DMS53 (cell line): ENCODE measurements around the gene GPRC6A.
A peak's percentile ranks its signal among the peaks of the same experiment; 100 is the strongest.
"Not testable (repeated sequence)": the region's sequence is repeated elsewhere in the genome, so short reads cannot be mapped to it uniquely, and the experiment has no call there.

Experiments used
- DNase-seq: peaks from one replicate; lab custom pipeline; 2025; lab: John Stamatoyannopoulos, UW

The GPRC6A gene, protein sequence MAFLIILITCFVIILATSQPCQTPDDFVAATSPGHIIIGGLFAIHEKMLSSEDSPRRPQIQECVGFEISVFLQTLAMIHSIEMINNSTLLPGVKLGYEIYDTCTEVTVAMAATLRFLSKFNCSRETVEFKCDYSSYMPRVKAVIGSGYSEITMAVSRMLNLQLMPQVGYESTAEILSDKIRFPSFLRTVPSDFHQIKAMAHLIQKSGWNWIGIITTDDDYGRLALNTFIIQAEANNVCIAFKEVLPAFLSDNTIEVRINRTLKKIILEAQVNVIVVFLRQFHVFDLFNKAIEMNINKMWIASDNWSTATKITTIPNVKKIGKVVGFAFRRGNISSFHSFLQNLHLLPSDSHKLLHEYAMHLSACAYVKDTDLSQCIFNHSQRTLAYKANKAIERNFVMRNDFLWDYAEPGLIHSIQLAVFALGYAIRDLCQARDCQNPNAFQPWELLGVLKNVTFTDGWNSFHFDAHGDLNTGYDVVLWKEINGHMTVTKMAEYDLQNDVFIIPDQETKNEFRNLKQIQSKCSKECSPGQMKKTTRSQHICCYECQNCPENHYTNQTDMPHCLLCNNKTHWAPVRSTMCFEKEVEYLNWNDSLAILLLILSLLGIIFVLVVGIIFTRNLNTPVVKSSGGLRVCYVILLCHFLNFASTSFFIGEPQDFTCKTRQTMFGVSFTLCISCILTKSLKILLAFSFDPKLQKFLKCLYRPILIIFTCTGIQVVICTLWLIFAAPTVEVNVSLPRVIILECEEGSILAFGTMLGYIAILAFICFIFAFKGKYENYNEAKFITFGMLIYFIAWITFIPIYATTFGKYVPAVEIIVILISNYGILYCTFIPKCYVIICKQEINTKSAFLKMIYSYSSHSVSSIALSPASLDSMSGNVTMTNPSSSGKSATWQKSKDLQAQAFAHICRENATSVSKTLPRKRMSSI

DNA sequence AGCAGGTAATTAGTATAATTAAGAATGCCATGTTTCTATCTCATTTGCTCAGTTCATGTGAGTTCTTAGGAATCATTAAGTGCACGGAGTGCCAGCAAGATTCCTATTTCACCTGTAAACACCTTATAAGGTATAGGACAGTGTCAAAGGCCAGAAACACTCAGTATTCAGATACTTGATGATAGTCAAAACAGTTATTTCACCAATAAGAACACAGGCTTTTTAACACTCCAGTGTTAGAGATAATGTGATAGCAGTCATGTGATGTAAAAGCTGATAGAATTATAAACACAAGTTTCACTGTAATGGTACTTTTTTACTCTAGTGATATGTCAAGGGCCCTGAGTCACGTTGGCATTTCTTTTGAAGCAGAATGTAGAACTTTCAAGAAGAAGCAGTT, at the start of gene GPRC6A:
Gene GPRC6A (minus strand): TSS at position 101 of the 400 bp plus-strand sequence. CDS start 70 bp downstream, at position 31.
- DNase-seq: no peak

DNA sequence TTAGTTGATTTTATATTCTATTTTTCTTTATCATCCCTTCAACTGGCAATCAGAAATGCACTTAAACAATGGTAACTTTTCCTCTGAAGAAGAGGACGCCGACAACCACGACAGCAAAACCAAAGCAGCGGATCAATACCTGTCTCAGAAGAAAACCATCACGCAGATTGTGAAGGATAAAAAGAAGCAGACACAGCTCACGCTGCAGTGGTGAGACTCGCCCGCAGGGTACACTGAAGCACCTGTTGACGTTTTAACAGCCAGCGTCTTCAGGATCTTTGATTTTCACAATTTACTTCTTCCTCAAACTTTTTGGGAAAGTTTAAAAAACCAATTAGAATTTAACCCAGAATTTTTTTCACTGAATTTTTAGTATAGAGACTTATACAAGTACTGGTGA, 48.9 kb upstream of the GPRC6A start:
- peak; percentile 26 for DNase-seq

DNA sequence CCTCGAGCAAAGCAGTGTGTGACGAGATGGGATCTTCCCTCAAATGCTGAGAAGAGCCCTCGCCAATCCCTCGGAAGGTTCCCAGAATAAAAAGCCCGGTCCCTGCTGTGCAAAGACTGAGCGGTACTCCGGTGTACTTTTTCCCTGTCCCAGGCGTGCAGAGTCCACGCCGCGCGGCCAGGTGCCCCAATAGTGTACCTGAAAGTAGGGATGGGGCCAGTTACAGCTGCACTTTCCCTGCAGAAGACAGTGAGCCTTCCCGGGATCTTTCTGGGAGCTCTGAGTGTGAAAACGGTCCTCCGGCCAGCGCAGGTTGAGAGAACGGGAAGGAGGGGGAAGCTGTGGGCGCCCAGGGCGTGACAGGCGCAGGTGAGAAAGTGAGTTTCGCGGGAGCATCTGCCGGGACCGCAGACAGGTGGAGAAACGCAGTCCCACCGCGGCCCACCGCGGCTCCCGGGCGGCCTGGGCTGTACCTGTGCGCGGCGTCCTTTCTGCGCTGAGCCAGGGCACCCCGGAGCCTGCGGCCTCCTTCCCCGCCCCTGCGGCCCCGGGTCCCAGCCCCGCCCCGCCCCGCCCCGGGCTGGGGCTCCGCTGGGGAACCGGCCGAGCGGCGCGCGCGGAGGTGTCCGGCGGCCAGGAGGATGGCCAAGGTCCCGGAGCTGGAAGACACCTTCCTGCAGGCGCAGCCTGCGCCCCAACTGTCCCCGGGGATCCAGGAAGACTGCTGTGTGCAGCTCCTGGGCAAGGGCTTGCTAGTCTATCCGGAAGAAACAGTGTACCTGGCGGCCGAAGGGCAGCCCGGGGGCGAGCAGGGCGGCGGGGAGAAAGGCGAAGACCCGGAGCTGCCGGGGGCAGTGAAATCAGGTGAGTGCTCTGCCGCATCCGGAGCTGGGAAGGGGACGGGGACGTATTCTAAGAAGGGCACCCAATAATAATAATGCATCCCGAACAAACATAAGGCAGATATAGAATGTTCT, 48.0 kb upstream of the GPRC6A start, which contains the start of gene RFX6:
Gene RFX6 (plus strand): TSS at position 608 of the 977 bp plus-strand sequence. CDS start 34 bp downstream, at position 642.
- DNase-seq: peak; percentile 61

DNA sequence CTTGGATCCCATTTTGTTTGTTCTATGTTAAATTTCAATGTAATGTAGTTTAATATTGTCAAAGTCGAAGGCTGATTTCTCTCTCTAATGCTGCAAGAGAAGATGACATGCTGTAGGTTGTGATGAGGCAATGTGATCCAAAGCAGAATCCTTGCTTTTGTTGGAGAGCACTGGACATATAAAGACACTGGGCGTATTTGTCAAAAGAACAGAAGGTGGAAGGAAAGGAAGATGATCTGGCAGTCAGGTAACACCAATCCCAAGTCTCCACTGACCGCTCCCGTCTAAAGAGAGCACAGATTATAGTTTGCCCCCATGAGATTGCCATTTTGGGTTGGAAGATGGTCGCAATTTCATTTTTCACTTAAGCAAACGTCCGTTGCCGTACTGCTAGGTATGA, 47.2 kb upstream of the GPRC6A start:
- DNase-seq: no peak

DNA sequence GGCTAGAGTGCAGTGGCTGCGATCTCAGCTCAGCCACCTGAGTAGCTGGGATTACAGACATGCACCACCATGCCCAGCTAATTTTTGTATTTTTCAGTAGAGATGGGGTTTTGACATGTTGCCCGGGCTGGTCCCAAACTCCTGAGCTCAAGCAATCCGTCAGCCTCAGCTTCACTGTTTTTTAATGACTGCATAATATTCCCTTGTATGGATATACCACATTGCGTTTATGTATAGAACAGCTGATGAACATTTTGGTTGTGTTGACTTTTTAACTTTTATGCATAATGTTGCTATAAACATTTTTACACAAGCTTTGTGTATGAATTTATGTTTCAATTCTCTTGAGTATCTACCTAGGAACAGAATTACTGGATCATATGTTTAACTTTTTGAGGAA, 43.9 kb upstream of the GPRC6A start:
- no peak for DNase-seq

DNA sequence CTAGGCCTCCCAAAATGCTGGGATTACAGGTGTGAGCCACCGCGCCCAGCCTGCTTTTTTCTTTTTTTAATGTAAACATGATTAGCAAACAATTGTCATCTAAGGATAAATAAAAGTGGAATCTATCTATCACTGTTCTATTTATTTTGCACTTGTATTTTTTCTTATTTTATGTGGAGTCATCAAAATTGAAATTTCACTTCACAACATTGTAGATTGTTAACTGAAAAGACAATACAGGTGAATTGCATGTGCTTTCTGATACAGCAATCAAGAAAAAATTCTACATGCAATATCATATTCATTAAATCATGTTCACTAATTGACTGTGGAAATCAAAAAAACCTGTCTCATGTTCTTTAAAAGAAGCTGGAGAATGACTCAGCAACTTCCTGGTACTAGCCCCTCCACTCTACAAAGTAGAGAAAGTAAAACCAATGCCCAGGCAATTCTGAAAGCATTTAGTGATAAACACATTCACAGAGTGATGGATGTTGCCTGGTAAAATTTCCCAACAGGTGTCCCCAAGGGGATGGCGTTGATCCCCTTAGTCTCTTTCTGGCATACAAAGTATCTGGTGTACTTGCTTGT, 37.5 kb upstream of the GPRC6A start:
- DNase-seq: peak; percentile 66

DNA sequence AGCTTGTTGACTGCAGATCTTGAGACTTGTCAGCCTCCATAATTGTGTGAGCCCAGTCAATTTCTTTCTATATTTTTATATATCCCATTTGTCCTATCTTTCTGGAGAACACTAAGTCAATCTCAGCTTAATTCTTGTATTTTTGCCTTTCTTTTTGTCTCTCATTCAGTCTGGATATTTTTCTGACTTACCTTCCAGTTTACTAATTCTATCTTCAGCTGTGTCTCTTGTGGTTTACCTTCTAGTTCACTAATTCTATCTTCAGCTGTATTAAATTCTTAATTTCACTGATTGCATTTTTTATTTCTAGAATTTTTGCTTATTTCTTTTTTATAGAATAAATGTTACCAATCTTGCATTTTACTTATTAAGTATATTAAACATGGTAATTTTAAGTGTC, 30.4 kb upstream of the GPRC6A start:
- peak; percentile 25 for DNase-seq

DNA sequence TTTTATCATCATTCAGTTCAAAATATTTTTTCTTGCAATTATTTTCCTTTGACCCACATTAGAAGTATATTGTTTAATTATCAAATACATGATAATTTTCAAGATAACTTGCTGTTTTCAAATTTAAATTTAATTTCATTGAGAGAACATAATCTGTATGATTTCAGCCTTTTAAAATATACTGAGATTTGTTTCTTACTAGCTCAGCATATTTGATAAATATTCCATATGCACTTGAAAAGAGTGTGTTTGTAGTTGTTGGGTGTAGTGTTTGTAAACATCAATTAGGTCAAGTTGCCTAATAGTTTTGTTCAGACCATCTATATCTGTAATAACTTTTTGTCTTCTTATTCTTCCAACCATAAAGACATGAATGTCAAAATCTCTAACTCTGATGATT, 29.2 kb upstream of the GPRC6A start:
- no peak for DNase-seq

DNA sequence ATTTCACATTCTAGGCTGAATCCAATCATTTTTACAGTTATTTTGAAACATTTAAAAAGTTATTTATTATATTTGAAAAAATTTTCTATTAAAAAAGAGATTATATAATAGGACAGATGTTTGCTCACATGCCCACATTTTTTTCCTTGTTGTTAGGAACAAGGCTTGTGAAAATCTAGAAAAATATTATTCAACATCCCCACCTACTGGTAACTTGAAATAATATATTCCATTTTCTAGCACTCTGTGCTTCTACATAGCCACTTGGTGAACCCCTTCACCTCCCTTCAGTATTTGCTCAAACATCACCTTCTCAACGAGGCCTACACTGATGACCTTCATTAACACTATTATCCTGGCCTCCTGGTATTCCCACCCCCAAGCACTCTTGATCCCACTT, 18.3 kb upstream of the GPRC6A start:
- DNase-seq: peak; percentile 73

DNA sequence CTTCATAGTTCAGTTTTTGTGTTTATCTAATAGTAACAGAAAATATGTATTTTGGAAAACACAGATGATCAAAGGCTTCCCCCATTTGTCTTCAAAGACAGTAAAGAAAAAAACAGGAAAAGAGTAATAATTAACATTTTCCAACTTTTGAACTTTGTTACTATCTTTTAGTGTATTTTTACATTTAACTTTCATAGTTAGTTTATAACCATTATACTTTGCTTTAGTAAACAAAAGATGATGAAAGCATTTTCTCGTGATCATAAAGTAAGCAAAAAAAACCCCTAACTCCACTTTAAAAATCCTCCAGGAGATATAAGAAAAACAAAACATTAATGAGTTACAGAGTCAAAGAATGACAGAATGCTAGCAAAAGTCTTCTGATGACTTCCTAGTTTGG, 13.6 kb upstream of the GPRC6A start:
- DNase-seq: no peak

DNA sequence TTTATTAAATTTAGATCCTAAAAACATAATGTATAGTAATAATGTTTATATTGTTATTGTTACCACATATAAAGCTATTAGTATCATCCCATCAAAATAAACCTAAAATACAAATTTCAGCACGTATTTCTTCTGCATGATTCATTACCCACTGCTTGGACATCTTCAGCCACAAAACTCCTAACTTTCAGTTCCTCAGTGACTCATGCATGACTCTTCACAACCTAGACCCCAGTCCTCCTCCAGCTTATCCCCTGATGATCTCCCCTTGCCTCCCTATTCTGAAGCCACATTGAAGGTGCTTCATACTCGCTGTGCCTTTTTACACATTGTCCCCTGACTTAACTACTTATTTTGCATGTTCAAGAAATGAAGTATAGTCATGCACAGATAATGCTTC, 11.2 kb upstream of the GPRC6A start:
- DNase-seq: no peak

DNA sequence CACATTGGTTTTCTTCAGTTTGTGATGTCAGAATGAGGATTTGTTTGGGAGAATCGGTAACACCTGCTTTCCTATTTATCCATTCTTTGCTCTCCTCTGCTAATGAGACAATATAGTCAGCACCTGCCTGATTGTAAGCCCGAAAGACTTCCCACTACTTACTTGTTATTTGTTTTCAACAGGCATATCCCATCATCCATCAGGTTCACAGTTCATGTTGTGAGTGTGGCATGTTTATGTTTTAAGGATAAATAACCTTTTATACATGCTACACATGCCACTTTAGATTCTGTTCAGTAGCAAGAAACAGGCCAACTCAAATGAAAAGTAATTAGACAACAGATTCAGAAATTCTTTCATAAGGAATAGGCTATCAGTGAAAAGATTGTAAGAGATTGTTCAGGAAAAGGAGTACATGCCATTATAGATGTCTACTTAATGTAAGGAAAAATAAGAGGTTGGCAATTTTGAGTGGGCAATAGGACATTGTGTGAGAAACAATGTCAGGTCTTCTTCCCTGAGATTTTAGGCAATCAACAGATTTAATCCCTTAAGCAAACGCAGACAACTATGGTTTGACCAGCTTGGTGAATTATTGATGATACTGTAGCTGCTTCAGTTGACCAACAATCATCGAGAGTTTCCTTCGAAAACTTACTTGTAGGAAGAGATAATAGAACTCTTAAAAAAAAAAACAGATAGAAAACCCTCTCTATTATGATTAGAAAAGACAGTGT, 7.9 kb upstream of the GPRC6A start:
- peak; percentile 14 for DNase-seq

DNA sequence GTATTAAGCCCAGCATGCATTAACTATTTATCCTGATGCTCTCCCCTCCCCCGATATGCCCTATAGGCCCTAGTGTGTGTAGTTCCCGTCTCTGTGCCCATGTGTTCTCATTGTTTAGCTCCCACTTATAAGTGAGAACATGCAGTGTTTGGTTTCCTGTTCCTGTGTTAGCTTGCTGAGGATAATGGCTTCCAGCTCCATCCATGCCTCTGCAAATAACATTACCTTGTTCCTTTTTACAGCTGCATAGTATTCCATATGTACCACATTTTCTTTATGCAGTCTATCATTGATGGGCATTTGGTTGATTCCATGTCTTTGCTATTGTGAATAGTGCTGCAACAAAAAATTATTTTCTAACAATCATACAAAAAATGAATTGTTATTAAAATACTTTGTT, 5.6 kb upstream of the GPRC6A start:
- DNase-seq: not testable (repeated sequence)

DNA sequence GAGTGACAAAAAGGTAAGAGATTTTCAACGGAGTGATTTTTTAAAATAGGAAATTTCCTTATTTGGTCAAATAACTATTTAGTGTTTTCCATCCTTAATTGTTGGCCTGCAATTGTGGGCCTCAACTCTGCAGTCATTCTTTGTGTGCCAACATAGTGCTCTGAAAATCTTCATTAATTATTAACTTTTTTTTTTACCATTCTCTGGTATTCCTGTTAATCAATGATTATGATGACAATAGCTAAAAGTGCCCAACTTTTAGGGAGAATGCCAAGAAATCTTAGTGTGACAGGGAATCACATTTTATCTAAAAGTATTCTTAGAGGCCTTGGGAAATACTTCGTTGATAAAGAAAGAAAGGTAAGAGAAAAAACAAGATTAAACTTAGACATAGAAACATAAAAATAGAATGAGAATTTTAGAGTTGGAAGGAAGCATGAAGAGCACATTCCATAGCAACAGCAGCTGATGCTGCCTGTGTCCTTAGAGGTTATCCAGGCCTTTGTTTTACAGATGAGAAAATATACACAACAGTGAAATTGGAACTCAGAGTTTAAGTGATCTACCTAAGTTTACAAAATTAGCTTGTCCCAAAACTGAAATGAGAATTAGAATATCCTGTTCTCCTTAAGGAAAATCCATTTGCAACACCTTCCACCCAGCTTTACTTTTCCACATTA, 1.2 kb downstream of the GPRC6A start:
- peak; percentile 29 for DNase-seq

DNA sequence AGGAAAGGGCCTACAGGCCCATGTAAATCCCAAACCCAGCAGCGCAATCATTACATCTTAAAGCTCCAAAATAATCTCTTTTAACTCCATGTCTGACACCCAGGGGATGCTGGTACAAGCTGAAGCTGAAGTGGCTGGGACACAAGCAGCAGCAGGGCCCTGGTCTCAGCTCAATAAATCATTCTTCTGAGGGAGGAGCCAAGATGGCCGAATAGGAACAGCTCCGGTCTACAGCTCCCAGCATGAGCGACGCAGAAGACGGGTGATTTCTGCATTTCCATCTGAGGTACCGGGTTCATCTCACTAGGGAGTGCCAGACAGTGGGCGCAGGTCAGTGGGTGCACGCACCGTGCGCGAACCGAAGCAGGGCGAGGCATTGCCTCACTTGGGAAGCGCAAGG, 12.5 kb downstream of the GPRC6A start:
- not testable (repeated sequence) for DNase-seq

DNA sequence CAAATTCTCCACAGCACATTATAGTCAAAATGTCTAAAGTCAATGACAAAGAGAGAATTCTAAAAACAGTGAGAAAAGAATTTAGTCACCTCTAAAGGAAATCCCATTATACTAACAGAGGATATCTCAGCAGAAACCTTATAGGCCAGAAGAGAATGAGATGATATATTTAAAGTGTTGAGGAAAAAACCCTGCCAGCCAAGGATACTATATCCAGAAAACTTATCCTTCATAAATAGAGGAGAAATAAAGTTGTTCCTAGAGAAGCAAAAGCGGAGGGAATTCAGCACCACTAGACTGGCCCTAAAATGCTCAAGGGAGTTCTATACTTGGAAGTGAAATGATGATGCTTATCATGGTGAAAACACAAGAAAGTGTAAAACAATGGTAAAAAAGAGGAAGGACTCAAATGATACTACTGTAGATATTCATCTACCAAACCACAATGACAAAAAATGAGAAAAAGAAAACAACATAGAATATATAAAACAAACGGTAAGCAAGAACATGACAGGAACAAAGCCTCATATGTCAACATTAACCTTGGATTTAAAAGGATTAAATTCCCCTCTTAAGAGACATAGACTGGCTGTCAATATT, 16.7 kb downstream of the GPRC6A start:
- DNase-seq: no peak

DNA sequence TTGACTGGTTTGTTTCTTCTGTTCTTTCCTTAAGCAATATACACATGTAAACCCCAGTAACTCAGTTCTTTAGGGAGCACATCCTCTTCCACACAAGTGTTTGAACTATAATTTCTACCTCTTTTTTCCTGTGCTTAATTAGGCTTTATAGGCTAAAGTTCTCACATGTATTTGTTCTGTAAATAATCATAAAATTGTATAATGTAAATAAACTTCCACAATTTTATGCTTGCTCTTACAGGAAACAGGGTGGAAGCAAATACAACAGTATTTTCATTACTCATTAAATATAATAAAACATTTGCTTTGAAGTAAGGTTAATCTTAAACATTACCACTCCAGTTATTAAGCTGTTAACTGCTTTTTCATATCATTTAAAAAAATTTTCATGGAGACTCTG, 26.9 kb downstream of the GPRC6A start:
- no peak for DNase-seq

DNA sequence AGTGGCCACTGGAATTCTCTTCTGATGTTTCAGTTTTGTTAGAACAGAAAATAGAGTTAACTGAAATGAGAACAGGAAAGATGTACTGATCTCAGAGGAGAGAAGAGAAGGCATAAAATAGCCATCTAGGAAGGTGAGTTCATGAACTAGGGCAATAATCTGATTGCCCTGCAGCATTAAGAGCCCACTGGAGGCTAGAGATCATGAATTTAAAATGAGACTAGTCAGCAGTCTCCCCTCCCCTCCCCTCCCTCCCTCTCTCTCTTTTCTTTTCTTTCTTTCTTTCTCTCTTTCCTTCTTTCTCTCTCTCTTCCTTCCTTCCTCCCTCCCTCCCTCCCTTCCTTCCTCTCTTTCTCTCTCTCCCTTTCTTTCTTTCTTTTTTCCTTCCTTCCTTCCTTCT, 28.9 kb downstream of the GPRC6A start:
- DNase-seq: no peak

DNA sequence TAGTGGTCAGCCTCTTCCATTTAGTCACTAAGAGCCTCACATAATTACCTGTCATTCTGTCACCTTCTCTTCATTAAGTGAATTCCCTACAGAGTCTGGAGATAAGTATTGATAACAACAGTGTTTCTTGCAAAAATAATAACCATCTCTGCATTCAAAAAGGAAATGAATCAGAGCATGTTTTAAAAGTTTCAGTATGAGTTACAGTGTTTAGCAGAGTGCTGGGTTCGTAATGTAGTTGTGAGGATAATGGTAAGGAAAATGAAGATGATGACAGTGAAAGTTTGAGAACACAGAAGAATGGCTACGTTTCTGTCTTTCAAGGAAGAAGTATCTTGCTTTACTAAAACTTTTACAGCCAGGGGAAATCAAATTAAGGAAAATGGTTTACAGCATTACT, 31.3 kb downstream of the GPRC6A start:
- DNase-seq: no peak

DNA sequence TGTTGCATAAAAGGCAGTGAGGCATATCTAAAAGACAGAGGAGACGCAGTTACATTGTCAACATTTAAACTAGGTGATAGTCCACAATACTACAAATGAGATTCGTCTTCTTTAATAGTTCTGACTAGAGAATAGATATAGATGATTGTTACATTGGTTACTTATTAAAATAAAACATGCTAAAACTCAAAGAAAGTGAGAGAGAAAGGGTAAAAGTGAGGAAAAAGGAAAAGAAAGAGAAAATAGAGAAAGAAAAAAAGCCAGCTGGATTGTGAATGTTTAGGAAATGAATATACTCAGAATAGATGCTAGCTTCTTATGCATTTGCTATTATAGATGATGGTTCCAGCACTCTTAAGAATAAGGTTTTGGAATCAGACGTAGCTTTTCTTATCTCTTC, 35.7 kb downstream of the GPRC6A start:
- DNase-seq: no peak
